HepG2 (cell line): Measurements from ENCODE around the gene PXMP4. TPM values are rescaled to one million over a fixed set of nuclear protein-coding genes. Genes with fewer than 3 reads are reported as not detected.
A peak's percentile ranks its signal among the peaks of the same experiment; 100 is the strongest.

Source experiments
- ETV6 ChIP-seq: sonication (generic); formaldehyde crosslinking; conservative IDR thresholded peaks from 2 replicates; pipeline ENCODE4 v1.4.0; 2020; ENCODE audit warnings: missing genetic modification reagents
- FOXA3 ChIP-seq: IDR thresholded peaks from 2 replicates; pipeline ENCODE4 v1.6.1; 2016; ENCODE audit warnings: missing genetic modification reagents, missing compliant biosample characterization
- HBP1 ChIP-seq: IDR thresholded peaks from 2 replicates; pipeline ENCODE4 v1.6.1; 2016; ENCODE audit warnings: low read depth, control low read depth
- KLF11 ChIP-seq: IDR thresholded peaks from 2 replicates; pipeline ENCODE4 v1.6.1; 2016; ENCODE audit warnings: missing compliant biosample characterization
- MED1 ChIP-seq: sonication (generic); formaldehyde crosslinking; IDR thresholded peaks from 2 replicates; pipeline ENCODE4 v1.4.0; 2020; ENCODE audit warnings: missing genetic modification reagents
- NR1H2 ChIP-seq: sonication (generic); formaldehyde crosslinking; IDR thresholded peaks from 2 replicates; pipeline ENCODE4 v1.8.1; 2022; ENCODE audit warnings: low read depth, missing genetic modification reagents, borderline replicate concordance
- RFXANK ChIP-seq: IDR thresholded peaks from 2 replicates; pipeline ENCODE4 v1.6.1; 2016
- RXRA ChIP-seq: sonication (generic); formaldehyde crosslinking; IDR thresholded peaks from 2 replicates; pipeline ENCODE4 v1.5.1; 2020; ENCODE audit warnings: missing genetic modification reagents
- SIX1 ChIP-seq: sonication (generic); formaldehyde crosslinking; IDR thresholded peaks from 2 replicates; pipeline ENCODE4 v1.4.0; 2020; ENCODE audit warnings: missing genetic modification reagents, borderline replicate concordance
- SMARCC2 ChIP-seq: fragments of 450-650 bp; IDR thresholded peaks from 2 replicates; pipeline ENCODE4 v1.6.1; 2017; ENCODE audit warnings: antibody characterized with exemption, mild to moderate bottlenecking
- TFDP2 ChIP-seq: sonication (generic); formaldehyde crosslinking; IDR thresholded peaks from 2 replicates; pipeline ENCODE4 v1.4.0; 2020; ENCODE audit warnings: missing genetic modification reagents
- ZBTB34 ChIP-seq: sonication (generic); formaldehyde crosslinking; IDR thresholded peaks from 2 replicates; pipeline ENCODE4 v1.8.0; 2022; ENCODE audit warnings: mild to moderate bottlenecking, missing genetic modification reagents
- ZMAT3 ChIP-seq: sonication (generic); formaldehyde crosslinking; conservative IDR thresholded peaks from 2 replicates; pipeline ENCODE4 v1.7.0; 2021; ENCODE audit warnings: missing genetic modification reagents
- ZNF205 ChIP-seq: IDR thresholded peaks from 2 replicates; pipeline ENCODE4 v1.6.1; 2018; ENCODE audit warnings: missing biosample characterization, missing genetic modification reagents
- ZNF281 ChIP-seq: sonication (generic); formaldehyde crosslinking; IDR thresholded peaks from 2 replicates; pipeline ENCODE4 v1.4.0; 2020; ENCODE audit warnings: missing genetic modification reagents, borderline replicate concordance
- ZNF446 ChIP-seq: sonication (generic); formaldehyde crosslinking; IDR thresholded peaks from 2 replicates; pipeline ENCODE4 v1.5.0; 2020; ENCODE audit warnings: mild to moderate bottlenecking, missing genetic modification reagents
- ZNF556 ChIP-seq: sonication (generic); formaldehyde crosslinking; IDR thresholded peaks from 2 replicates; pipeline ENCODE4 v1.4.0; 2020; ENCODE audit warnings: mild to moderate bottlenecking, missing genetic modification reagents, borderline replicate concordance
- ZNF615 ChIP-seq: sonication (generic); formaldehyde crosslinking; IDR thresholded peaks from 2 replicates; pipeline ENCODE4 v1.5.0; 2020; ENCODE audit warnings: mild to moderate bottlenecking, missing genetic modification reagents, borderline replicate concordance
- ZNF7 ChIP-seq: IDR thresholded peaks from 2 replicates; pipeline ENCODE4 v1.6.1; 2016; ENCODE audit warnings: missing biosample characterization, missing genetic modification reagents
- ZNF781 ChIP-seq: sonication (generic); formaldehyde crosslinking; IDR thresholded peaks from 2 replicates; pipeline ENCODE4 v1.5.1; 2020; ENCODE audit warnings: borderline replicate concordance, mild to moderate bottlenecking, missing genetic modification reagents; ENCODE audit errors: not compliant biosample characterization
- ZNF816 ChIP-seq: sonication (generic); formaldehyde crosslinking; IDR thresholded peaks from 2 replicates; pipeline ENCODE4 v1.8.0; 2022; ENCODE audit warnings: missing genetic modification reagents, mild to moderate bottlenecking, borderline replicate concordance
- ZNF878 ChIP-seq: sonication (generic); formaldehyde crosslinking; IDR thresholded peaks from 2 replicates; pipeline ENCODE4 v1.8.1; 2023; ENCODE audit warnings: mild to moderate bottlenecking, missing genetic modification reagents, moderate library complexity
- polyA plus RNA-seq, 8 experiments: library from polyadenylated mRNA; depleted of rRNA in 3 of 8; stranded (reverse) in 7 of 8; unstranded in 1 of 8; fragments of >200 nt; fragmentation: Illumina TruSeq in 4 of 8; extraction: Trizol in 4 of 8; gene quantifications; 2 replicates each; pipeline versions ENCODE4 v1.2.1 to v1.2.3, GENCODE V29; 2011 to 2016; ENCODE audit warnings: low read depth in 4 of 8, missing spikeins in 1 of 8, mixed read lengths in 1 of 8; ENCODE audit not compliant: insufficient read depth in 1 of 8
- total RNA-seq, 5 experiments: library from RNA; depleted of rRNA; stranded (reverse); fragments of >200 nt; fragmentation: Illumina TruSeq; extraction: Trizol; gene quantifications; 2 replicates each; pipeline ENCODE4 v1.2.3, GENCODE V29; 2016; ENCODE audit warnings: low read depth in 1 of 5

Gene PXMP4
- total and polyA plus RNA-seq, 2 of the 13 experiments (the other 11 are each of a cell fraction or from before 2014, with no cell fraction given): not detected

- TF ChIP-seq ZNF556 (CRISPR knock-in tag) (peak; percentile 81; the same call in 1 of the 2 replicates), FOXA3 (peak; percentile 87), ZNF205 (CRISPR knock-in tag) (peak; percentile 91), SIX1 (0 out of 2 replicates have a peak, but pooled peaks have one; percentile 44), ZNF7 (CRISPR knock-in tag) (no peak), MED1 (CRISPR knock-in tag) (peak; percentile 91), ZNF281 (CRISPR knock-in tag) (peak; percentile 88; the same call in 1 of the 2 replicates), HBP1 (CRISPR knock-in tag) (no peak), ZNF781 (CRISPR knock-in tag) (peak; percentile 43), NR1H2 (CRISPR knock-in tag) (0 out of 2 replicates have a peak, but pooled peaks have one; percentile 20), ZMAT3 (CRISPR knock-in tag) (peak; percentile 83), ZBTB34 (CRISPR knock-in tag) (no peak; the same call in 1 of the 2 replicates), RXRA (peak; percentile 97), ZNF816 (CRISPR knock-in tag) (peak; percentile 79; the same call in 1 of the 2 replicates), ZNF878 (CRISPR knock-in tag) (no peak), TFDP2 (peak; percentile 64; the same call in 1 of the 2 replicates), RFXANK (CRISPR knock-in tag) (no peak), SMARCC2 (no peak), KLF11 (CRISPR knock-in tag) (peak; percentile 70; the same call in 1 of the 2 replicates), ETV6 (CRISPR knock-in tag) (0 out of 2 replicates have a peak, but pooled peaks have one; percentile 56), ZNF446 (CRISPR knock-in tag) (peak; percentile 83; the same call in 1 of the 2 replicates), ZNF615 (CRISPR knock-in tag) (no peak)
Measured at GRCh38 chr20:33701629-33702450, 18.3 kb downstream of the PXMP4 start (continued).
